HL-60/S4 (cell line): Measurements from ENCODE around the gene FAM118B.

Experiments
- in situ Hi-C: fragments of 300-500 bp; cut with MboI; formaldehyde crosslinking; loops from 2 replicates; pipeline ENCODE4 v1.14.3; 2022; ENCODE audit warnings: low sequenced_read_pairs

FAM118B gene

GRCh38 chr11:126267650-126268049 is 56.1 kb downstream of the FAM118B start:
- in situ Hi-C loops = no loop called here

- in situ Hi-C loops = no loop called here
Measured at GRCh38 chr11:126268361-126268707, 56.8 kb downstream of the FAM118B start.

- in situ Hi-C loops = no loop called here
Measured at GRCh38 chr11:126268708-126269579, 57.4 kb downstream of the FAM118B start, which contains the start of the genes FOXRED1 and SRPRA. Gene FOXRED1 (plus strand): TSS chr11:126269154. CDS start chr11:126269207, 53 bp downstream. Gene SRPRA (minus strand): TSS chr11:126268895. CDS start chr11:126268804, 91 bp downstream.

- in situ Hi-C loops = no loop called here
Measured at GRCh38 chr11:126277322-126277721, 65.7 kb downstream of the FAM118B start.

- in situ Hi-C loops = no loop called here
Measured at GRCh38 chr11:126277780-126278179, 66.2 kb downstream of the FAM118B start.

GRCh38 chr11:126279191-126279590 is 67.6 kb downstream of the FAM118B start:
- in situ Hi-C loops = no loop called here

- in situ Hi-C loops = no loop called here
Measured at GRCh38 chr11:126280595-126280994, 69.0 kb downstream of the FAM118B start.

- in situ Hi-C loops = no loop called here
Measured at GRCh38 chr11:126281245-126281644, 69.7 kb downstream of the FAM118B start.

- in situ Hi-C loops = no loop called here
Measured at GRCh38 chr11:126281666-126282175, 70.1 kb downstream of the FAM118B start.

- in situ Hi-C loops = no loop called here
Measured at GRCh38 chr11:126282361-126282735, 70.8 kb downstream of the FAM118B start.

- in situ Hi-C loops = no loop called here
Measured at GRCh38 chr11:126282736-126283591, 71.4 kb downstream of the FAM118B start, which contains the start of gene TIRAP. Gene TIRAP (plus strand): TSS chr11:126283093. CDS start chr11:126290895, 7,802 bp downstream.

- in situ Hi-C loops = no loop called here
Measured at GRCh38 chr11:126284829-126285228, 73.2 kb downstream of the FAM118B start.

- in situ Hi-C loops = no loop called here
Measured at GRCh38 chr11:126288237-126288636, 76.7 kb downstream of the FAM118B start.

- in situ Hi-C loops = no loop called here
Measured at GRCh38 chr11:126290887-126291286, 79.3 kb downstream of the FAM118B start.

- in situ Hi-C loops = no loop called here
Measured at GRCh38 chr11:126293726-126294125, 82.1 kb downstream of the FAM118B start.

GRCh38 chr11:126297004-126297403 is 85.4 kb downstream of the FAM118B start:
- in situ Hi-C loops = no loop called here

GRCh38 chr11:126303623-126304456 is 92.3 kb downstream of the FAM118B start, which contains the start of gene DCPS:
Gene DCPS (plus strand): TSS chr11:126304060. CDS start chr11:126304081, 21 bp downstream.
- in situ Hi-C loops = loop anchor here (25.0 kb wide), 1 partner anchor 683 kb away; no protein-coding TSS in a partner anchor

- in situ Hi-C loops = loop anchor here (25.0 kb wide), 1 partner anchor 683 kb away; no protein-coding TSS in a partner anchor
Measured at GRCh38 chr11:126304457-126305075, 93.0 kb downstream of the FAM118B start.

- in situ Hi-C loops = loop anchor here (25.0 kb wide), 1 partner anchor 682 kb away; no protein-coding TSS in a partner anchor
Measured at GRCh38 chr11:126305699-126306098, 94.1 kb downstream of the FAM118B start.

- in situ Hi-C loops = loop anchor here (25.0 kb wide), 1 partner anchor 680 kb away; no protein-coding TSS in a partner anchor
Measured at GRCh38 chr11:126307706-126308105, 96.1 kb downstream of the FAM118B start.
